Keratinocyte (primary cell): ENCODE measurements around the gene SCAPER. TPM values are rescaled to one million over a fixed set of nuclear protein-coding genes. Genes with fewer than 3 reads are reported as not detected.

Source experiments
- DNase-seq: peaks from one replicate; pipeline ENCODE4 v3.0.0-alpha.2; 2011; ENCODE audit warnings: low read depth, missing footprints, low spot score
- FAIRE-seq: peaks from 2 replicates; lab custom pipeline; 2011; peaks lifted over from hg19 to GRCh38; lab: Jason Lieb, UNC
- H2AFZ ChIP-seq: 2 replicates; pipeline ENCODE4 v1.6.0; 2012; ENCODE audit warnings: low read length, control low read depth, inconsistent platforms; ENCODE audit not compliant: control insufficient read depth
- H3K27ac ChIP-seq: 2 replicates; pipeline ENCODE4 v1.5.1; 2011; ENCODE audit warnings: low read length; ENCODE audit not compliant: control insufficient read depth, insufficient read depth
- H3K27me3 ChIP-seq: 3 replicates; pipeline ENCODE4 v1.6.0; 2011; ENCODE audit warnings: low read length; ENCODE audit not compliant: control insufficient read depth, insufficient read depth; ENCODE audit errors: extremely low read depth
- H3K36me3 ChIP-seq, 2 experiments: 2 replicates in 1 of 2; 3 replicates in 1 of 2; pipeline ENCODE4 v1.5.1; 2011; ENCODE audit warnings: low read length in 2 of 2, mild to moderate bottlenecking in 1 of 2; ENCODE audit not compliant: control insufficient read depth in 2 of 2, insufficient read depth in 2 of 2; ENCODE audit errors: extremely low read depth in 1 of 2
- H3K4me1 ChIP-seq: 3 replicates; pipeline ENCODE4 v1.5.1; 2011; ENCODE audit warnings: low read length; ENCODE audit not compliant: control insufficient read depth, insufficient read depth; ENCODE audit errors: extremely low read depth
- H3K4me2 ChIP-seq: 3 replicates; pipeline ENCODE4 v1.6.0; 2011; ENCODE audit warnings: low read depth, low read length; ENCODE audit not compliant: control insufficient read depth, insufficient read depth; ENCODE audit errors: extremely low read depth
- H3K4me3 ChIP-seq, 3 experiments: fragments of 200-600 bp in 1 of 3; sonication (generic) in 1 of 3; 2 replicates in 2 of 3; 3 replicates in 1 of 3; pipeline ENCODE4 v1.5.1; 2011 to 2016; ENCODE audit warnings: low read length in 3 of 3, mild to moderate bottlenecking in 3 of 3, control low read depth in 2 of 3, inconsistent platforms in 1 of 3, low read depth in 1 of 3, mixed read lengths in 1 of 3, mixed run types in 1 of 3, moderate library complexity in 1 of 3; ENCODE audit not compliant: control insufficient read depth in 2 of 3, insufficient read depth in 2 of 3; ENCODE audit errors: extremely low read depth in 1 of 3
- H3K79me2 ChIP-seq: 2 replicates; pipeline ENCODE4 v1.6.0; 2012; ENCODE audit warnings: low read length; ENCODE audit not compliant: control insufficient read depth, insufficient read depth
- H3K9ac ChIP-seq: 3 replicates; pipeline ENCODE4 v1.6.0; 2011; ENCODE audit warnings: low read length; ENCODE audit not compliant: control insufficient read depth, insufficient read depth; ENCODE audit errors: extremely low read depth
- H3K9me1 ChIP-seq: 3 replicates; pipeline ENCODE4 v1.6.0; 2011; ENCODE audit warnings: low read length; ENCODE audit not compliant: control insufficient read depth, insufficient read depth; ENCODE audit errors: extremely low read depth
- H3K9me3 ChIP-seq: 2 replicates; pipeline ENCODE4 v1.5.1; 2012; ENCODE audit warnings: low read depth, low read length; ENCODE audit not compliant: control insufficient read depth
- H4K20me1 ChIP-seq: 3 replicates; pipeline ENCODE4 v1.6.0; 2011; ENCODE audit warnings: low read length; ENCODE audit not compliant: control insufficient read depth, insufficient read depth; ENCODE audit errors: extremely low read depth
- EZH2 ChIP-seq: IDR thresholded peaks from one replicate; pipeline ENCODE4 v1.6.1; 2012; ENCODE audit warnings: inconsistent platforms, mild to moderate bottlenecking, low read length, moderate library complexity
- dilution Hi-C: fragments of 300-500 bp; cut with MboI; formaldehyde crosslinking; loops from one replicate; pipeline ENCODE4 v1.7.0; 2020; ENCODE audit warnings: low sequenced_read_pairs; ENCODE audit not compliant: extremely low pct_ligation_motif_present
- polyA plus RNA-seq, 5 experiments: library from polyadenylated mRNA; depleted of rRNA in 3 of 5; stranded (reverse) in 3 of 5; stranded (forward) in 1 of 5; unstranded in 1 of 5; fragments of >200 nt; gene quantifications; 1 replicate in 1 of 5; 2 replicates in 3 of 5; 3 replicates in 1 of 5; pipeline versions ENCODE4 v1.2.1 to v1.2.3, GENCODE V29; 2011 to 2012; ENCODE audit warnings: missing spikeins in 2 of 5, low read depth in 1 of 5, low replicate concordance in 1 of 5
- TF ChIP-seq, protein P1 (sequence below), 3 experiments: IDR thresholded peaks in 1 of 3; conservative IDR thresholded peaks in 1 of 3; optimal IDR thresholded peaks in 1 of 3; 2 replicates in 2 of 3; 3 replicates in 1 of 3; pipeline versions ENCODE3 to v1.5.1; 2011; ENCODE audit warnings: low read length in 3 of 3, mild to moderate bottlenecking in 3 of 3, moderate library complexity in 2 of 3, control low read depth in 1 of 3, inconsistent platforms in 1 of 3; ENCODE audit not compliant: insufficient read depth in 2 of 3; ENCODE audit errors: extremely low read depth in 1 of 3

The SCAPER gene
- polyA plus RNA-seq, 1 donor (not counting 4 experiments of a cell fraction or from before 2014, with no cell fraction given) = 5.2 TPM

DNA sequence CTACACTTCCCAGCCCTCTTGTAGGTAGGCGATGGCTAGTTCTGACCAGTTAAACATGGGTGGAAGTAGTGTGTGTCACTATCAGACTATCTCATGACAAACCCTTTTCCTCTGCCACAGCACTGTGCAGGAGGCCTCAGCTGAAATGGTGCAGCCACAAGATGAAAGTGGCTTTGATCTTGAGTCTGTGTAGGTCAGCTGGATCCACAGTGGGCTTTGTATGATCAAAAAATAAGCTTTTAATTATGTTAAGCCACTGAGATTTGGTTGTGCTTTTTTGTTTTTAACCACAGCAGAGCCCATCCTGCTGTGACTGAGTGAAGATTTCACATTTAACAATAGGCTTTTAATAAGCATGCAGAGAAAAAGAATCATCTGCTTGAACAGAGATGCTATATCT, 46.1 kb upstream of the SCAPER start:
- peaks cover 5 to 12% of the 10 kb centered on the region in 2 experiments for H3K36me3 ChIP-seq
- H3K4me1 ChIP-seq = no peaks in the 10 kb centered on the region
- H3K27ac ChIP-seq = no peak overlapping the region
- no peaks in the 10 kb centered on the region for H4K20me1 ChIP-seq
- dilution Hi-C loops = no loop called here
- H3K9me1 ChIP-seq = no peaks in the 10 kb centered on the region
- H3K4me3 ChIP-seq = no peak overlapping the region
- no peak overlapping the region for H2AFZ ChIP-seq
- FAIRE-seq (no peak), DNase-seq (no peak)
- no peaks in the 10 kb centered on the region for H3K9me3 ChIP-seq
- no peak for TF ChIP-seq EZH2
- TF ChIP-seq, protein P1, sequence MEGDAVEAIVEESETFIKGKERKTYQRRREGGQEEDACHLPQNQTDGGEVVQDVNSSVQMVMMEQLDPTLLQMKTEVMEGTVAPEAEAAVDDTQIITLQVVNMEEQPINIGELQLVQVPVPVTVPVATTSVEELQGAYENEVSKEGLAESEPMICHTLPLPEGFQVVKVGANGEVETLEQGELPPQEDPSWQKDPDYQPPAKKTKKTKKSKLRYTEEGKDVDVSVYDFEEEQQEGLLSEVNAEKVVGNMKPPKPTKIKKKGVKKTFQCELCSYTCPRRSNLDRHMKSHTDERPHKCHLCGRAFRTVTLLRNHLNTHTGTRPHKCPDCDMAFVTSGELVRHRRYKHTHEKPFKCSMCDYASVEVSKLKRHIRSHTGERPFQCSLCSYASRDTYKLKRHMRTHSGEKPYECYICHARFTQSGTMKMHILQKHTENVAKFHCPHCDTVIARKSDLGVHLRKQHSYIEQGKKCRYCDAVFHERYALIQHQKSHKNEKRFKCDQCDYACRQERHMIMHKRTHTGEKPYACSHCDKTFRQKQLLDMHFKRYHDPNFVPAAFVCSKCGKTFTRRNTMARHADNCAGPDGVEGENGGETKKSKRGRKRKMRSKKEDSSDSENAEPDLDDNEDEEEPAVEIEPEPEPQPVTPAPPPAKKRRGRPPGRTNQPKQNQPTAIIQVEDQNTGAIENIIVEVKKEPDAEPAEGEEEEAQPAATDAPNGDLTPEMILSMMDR (optimal IDR thresholded peaks at IDR 0.05 in 1 of 3, IDR thresholded peaks at IDR 0.05 in 1 of 3, conservative IDR thresholded peaks at IDR 0.05 in 1 of 3; ENCODE audit: extremely low read depth in 1 of 3, insufficient read depth in 2 of 3, low read length in 3 of 3) = no peak
- no peak overlapping the region for H3K4me2 ChIP-seq
- H3K27me3 ChIP-seq = no peaks in the 10 kb centered on the region
- H3K9ac ChIP-seq = no peak overlapping the region
- H3K79me2 ChIP-seq = no peaks in the 10 kb centered on the region

- dilution Hi-C loops = no loop called here
- no peaks in the 10 kb centered on the region for H3K9me1 ChIP-seq
- no peak overlapping the region for H3K27ac ChIP-seq
- no peaks in the 10 kb centered on the region for H3K79me2 ChIP-seq
- H3K4me3 ChIP-seq = no peak overlapping the region
- H3K9ac ChIP-seq = no peak overlapping the region
- H4K20me1 ChIP-seq = no peaks in the 10 kb centered on the region
- no peak overlapping the region for H2AFZ ChIP-seq
- H3K9me3 ChIP-seq = no peaks in the 10 kb centered on the region
- DNase-seq = no peak
- H3K4me2 ChIP-seq = no peak overlapping the region
- H3K4me1 ChIP-seq = no peaks in the 10 kb centered on the region
- H3K36me3 ChIP-seq = peaks cover 7 to 15% of the 10 kb centered on the region in 2 experiments
- H3K27me3 ChIP-seq = no peaks in the 10 kb centered on the region
- FAIRE-seq = no peak
- TF ChIP-seq EZH2 = no peak
- TF ChIP-seq, protein P1 (optimal IDR thresholded peaks at IDR 0.05 in 1 of 3, IDR thresholded peaks at IDR 0.05 in 1 of 3, conservative IDR thresholded peaks at IDR 0.05 in 1 of 3; ENCODE audit: extremely low read depth in 1 of 3, insufficient read depth in 2 of 3, low read length in 3 of 3) = no peak
Observed at GRCh38 chr15:76947454-76947853, 42.3 kb upstream of the SCAPER start.
